Suprapubic skin (tissue), 4 donors: ENCODE measurements around the gene CNGA3.

Experiments
- CTCF ChIP-seq, 2 donors: fragments of 200-600 bp in 1 of 2; fragments of 450-650 bp in 1 of 2; sonication (generic) in 1 of 2; IDR thresholded peaks; one replicate each; pipeline ENCODE4 v1.5.1; 2016 to 2019; ENCODE audit warnings: antibody characterized with exemption in 2 of 2, mild to moderate bottlenecking in 1 of 2, moderate library complexity in 1 of 2
- EP300 ChIP-seq: sonication (generic); formaldehyde crosslinking; IDR thresholded peaks from one replicate; pipeline ENCODE4 v1.6.1; 2017; ENCODE audit warnings: antibody characterized with exemption
- POLR2A ChIP-seq, 2 donors: fragments of 450-650 bp; IDR thresholded peaks; one replicate each; pipeline ENCODE4 v1.6.1; 2017; ENCODE audit warnings: antibody characterized with exemption in 2 of 2, mild to moderate bottlenecking in 2 of 2, moderate library complexity in 2 of 2
- POLR2AphosphoS5 ChIP-seq, 3 donors: sonication (generic); formaldehyde crosslinking; IDR thresholded peaks; one replicate each; pipeline ENCODE4 v1.6.1; 2017; ENCODE audit warnings: antibody characterized with exemption in 3 of 3

- TF ChIP-seq CTCF (IDR thresholded peaks at IDR 0.05) (no peak), POLR2AphosphoS5 (IDR thresholded peaks at IDR 0.05) (no peak), POLR2A (IDR thresholded peaks at IDR 0.05) (no peak), EP300 (no peak)
Measured at GRCh38 chr2:98376301-98376910, 30.1 kb downstream of the CNGA3 start.
